ENCODE results near the gene UBXN6. TPM values are rescaled to one million over a fixed set of nuclear protein-coding genes. Genes with fewer than 3 reads are reported as not detected.
A peak's percentile ranks its signal among the peaks of the same experiment; 100 is the strongest.

UBXN6 gene
- polyA plus RNA-seq, 3 donors from 2014 or later = 4.7 to 8.3 (median 6.3) TPM

DNA sequence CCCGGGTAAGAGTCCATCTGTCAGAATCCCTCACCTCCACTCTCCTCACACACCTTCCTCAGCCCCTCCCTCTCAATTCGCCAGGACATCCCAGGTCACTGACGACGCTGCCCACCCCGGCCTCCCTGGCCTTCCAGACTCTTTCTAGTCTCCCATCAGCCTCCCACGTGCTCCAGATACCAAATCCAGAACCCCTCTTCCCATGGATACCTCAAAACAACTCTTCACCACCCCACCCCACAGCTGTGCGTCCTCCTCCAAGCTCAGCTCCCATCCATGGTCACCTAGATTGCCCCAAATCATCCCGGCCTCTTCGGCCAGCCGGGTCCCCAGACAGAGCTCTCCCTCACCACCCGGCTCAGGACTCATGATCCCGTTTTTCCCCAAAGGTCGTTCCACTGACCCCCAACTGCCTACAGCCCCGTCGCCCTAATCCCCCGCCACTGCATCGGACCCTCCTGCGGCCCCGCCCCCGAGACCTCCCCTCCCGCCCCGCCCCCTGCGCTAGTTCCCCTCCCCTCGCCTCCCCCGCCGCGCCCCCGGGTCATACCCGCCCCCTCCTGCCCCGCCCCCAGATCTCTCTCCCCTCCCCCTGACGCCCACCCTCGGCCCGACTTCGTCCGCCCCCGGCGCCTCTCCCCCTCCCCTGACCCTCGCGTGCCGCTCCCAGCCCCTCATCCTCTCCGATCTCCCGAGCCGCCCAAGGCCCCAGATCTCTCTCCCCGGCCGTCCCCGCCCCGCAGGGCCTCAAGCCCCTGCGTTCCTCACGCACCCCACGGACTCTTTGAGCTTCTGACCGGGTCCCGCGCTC, 546 bp downstream of the UBXN6 start:
- Mint-ChIP-seq H3K27ac (peak overlapping the region; percentile 86 to 96 (median 94)), H3K36me3 (peaks cover 0 to 7% (median 0%) of the 10 kb centered on the region in 3 donors), H3K4me3 (peak overlapping the region; percentile 90 to 94 (median 91)), H3K4me1 (peaks cover 19 to 25% of the 10 kb centered on the region in 2 donors), H3K9me3 (no peaks in the 10 kb centered on the region), H3K27me3 (ENCODE audit: low read depth in 3 of 3) (peaks cover 8 to 9% (median 9%) of the 10 kb centered on the region in 3 donors)
- peak in 2 of 3 donors; percentile 6 to 12 for DNase-seq

GRCh38 chr19:4456476-4456842, 1.1 kb downstream of the UBXN6 start:
- Mint-ChIP-seq H3K4me3 (peak overlapping the region; percentile 90 to 94 (median 91)), H3K36me3 (peaks cover 0 to 7% (median 0%) of the 10 kb centered on the region in 3 donors), H3K27me3 (ENCODE audit: low read depth in 3 of 3) (peaks cover 8 to 9% (median 9%) of the 10 kb centered on the region in 3 donors), H3K4me1 (peaks cover 19 to 25% of the 10 kb centered on the region in 2 donors), H3K9me3 (no peaks in the 10 kb centered on the region), H3K27ac (peak overlapping the region; percentile 86 to 96 (median 93))
- no peak for DNase-seq

DNA sequence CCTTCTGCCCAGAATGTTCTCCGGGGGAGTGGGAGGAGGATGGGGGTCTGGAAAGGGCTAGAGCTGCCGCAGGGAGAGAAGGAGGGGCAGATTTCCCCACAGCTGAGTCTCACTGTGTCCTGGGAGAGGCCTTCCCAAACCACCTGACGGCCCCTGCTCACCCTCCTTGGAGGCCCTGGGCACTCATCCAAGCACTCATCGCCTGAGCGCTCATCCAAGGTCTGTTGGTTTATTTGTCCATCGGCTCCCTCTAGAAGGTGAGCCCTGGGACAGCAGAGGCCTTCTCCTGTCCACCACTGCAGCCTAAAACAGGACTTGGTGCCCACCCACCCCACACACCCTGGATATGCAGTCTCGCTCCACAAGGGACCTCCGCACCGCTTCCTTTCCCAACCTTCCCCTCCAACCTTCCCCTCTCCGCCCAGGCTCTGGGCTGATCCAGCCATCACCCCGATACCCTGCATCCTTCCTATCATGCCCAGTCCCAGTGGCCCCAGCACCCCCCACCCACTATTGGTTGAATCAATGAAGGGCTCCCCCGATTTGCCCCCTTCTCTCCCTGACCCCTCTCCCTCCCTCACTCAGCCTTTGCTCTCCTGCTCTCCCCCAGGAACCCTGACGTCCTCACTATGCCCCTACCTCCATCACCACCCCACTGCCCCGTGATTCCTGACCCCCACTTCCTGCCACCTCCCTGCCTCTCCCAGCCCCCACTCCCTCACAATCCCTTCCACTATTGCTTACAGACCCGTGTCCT, 1.7 kb downstream of the UBXN6 start:
- peaks cover 0 to 7% (median 0%) of the 10 kb centered on the region in 3 donors for H3K36me3 Mint-ChIP-seq
- H3K27ac Mint-ChIP-seq = peak overlapping the region; percentile 86 to 96 (median 93)
- no peaks in the 10 kb centered on the region for H3K9me3 Mint-ChIP-seq
- peaks cover 8 to 9% (median 9%) of the 10 kb centered on the region in 3 donors for H3K27me3 Mint-ChIP-seq (ENCODE audit: low read depth in 3 of 3)
- peaks cover 19 to 25% of the 10 kb centered on the region in 2 donors for H3K4me1 Mint-ChIP-seq
- DNase-seq = no peak
- H3K4me3 Mint-ChIP-seq = peak overlapping the region; percentile 90 to 94 (median 91)

DNA sequence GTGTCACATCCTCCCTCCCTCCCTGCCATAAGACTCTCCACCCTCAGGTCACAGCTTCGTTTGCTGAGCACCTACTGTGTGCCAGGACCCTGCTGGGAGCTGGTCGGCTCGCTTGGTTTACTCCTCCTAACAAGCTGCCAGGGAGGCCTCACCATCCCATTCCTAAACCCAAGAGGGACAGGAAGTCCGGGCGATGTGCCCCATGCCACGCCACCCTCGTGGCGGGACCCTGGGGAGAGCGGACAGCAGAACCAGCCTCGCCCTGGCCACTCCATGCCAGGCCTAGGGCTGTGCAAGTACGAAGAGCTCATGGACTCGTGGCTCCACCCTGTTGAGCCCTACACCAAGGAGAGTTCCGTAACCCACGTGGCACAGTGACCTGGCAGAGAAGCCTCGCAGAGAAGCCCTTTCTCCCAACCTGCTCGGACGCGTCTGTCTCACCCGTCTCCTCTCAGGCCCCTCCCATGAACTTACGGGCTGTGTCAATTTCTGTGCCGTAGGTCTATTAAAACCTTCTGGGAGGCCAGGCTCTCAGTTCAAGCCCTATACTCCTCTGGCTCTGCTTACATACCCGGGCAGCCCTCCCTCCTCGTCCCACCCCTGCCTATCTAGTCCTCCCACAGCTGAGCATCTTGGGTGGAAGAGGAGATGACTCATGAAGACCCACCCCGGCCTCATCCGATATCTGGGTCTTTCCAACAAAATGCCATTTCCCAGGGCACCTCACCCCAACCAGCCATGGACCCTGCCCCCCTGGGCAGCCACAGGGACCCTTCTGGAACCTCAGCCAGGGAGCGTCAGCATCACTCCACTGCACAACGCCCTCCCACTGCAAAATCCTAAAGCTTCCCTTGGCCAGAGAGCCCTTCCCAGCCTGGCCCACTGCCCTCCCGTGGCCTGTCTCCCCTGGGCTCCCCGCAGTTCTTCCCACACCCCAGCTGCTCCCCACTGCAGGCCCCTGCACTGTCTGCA, 2.6 kb downstream of the UBXN6 start:
- peak overlapping the region in 3 of 5 donors; percentile 14 to 30 (median 30) for H3K4me3 Mint-ChIP-seq
- peaks cover 0 to 7% (median 0%) of the 10 kb centered on the region in 3 donors for H3K36me3 Mint-ChIP-seq
- H3K4me1 Mint-ChIP-seq = peaks cover 19 to 25% of the 10 kb centered on the region in 2 donors
- peaks cover 9 to 11% (median 9%) of the 10 kb centered on the region in 3 donors for H3K27me3 Mint-ChIP-seq (ENCODE audit: low read depth in 3 of 3)
- no peak for DNase-seq
- H3K27ac Mint-ChIP-seq = peak overlapping the region in 5 of 6 donors; percentile 17 to 64 (median 20)
- H3K9me3 Mint-ChIP-seq = no peaks in the 10 kb centered on the region

- H3K9me3 Mint-ChIP-seq = no peaks in the 10 kb centered on the region
- no peak for DNase-seq
- H3K36me3 Mint-ChIP-seq = peaks cover 0 to 13% (median 3%) of the 10 kb centered on the region in 3 donors
- no peak overlapping the region for H3K27ac Mint-ChIP-seq
- H3K4me3 Mint-ChIP-seq = no peak overlapping the region
- peaks cover 9 to 11% (median 9%) of the 10 kb centered on the region in 3 donors for H3K27me3 Mint-ChIP-seq (ENCODE audit: low read depth in 3 of 3)
- H3K4me1 Mint-ChIP-seq = peaks cover 19 to 25% of the 10 kb centered on the region in 2 donors
Measured at GRCh38 chr19:4453232-4454179, 4.1 kb downstream of the UBXN6 start.

GRCh38 chr19:4452230-4452990, 5.2 kb downstream of the UBXN6 start:
- no peak overlapping the region for H3K4me3 Mint-ChIP-seq
- no peaks in the 10 kb centered on the region for H3K9me3 Mint-ChIP-seq
- peaks cover 0 to 13% (median 3%) of the 10 kb centered on the region in 3 donors for H3K36me3 Mint-ChIP-seq
- peaks cover 5 to 6% (median 5%) of the 10 kb centered on the region in 3 donors for H3K27me3 Mint-ChIP-seq (ENCODE audit: low read depth in 3 of 3)
- H3K27ac Mint-ChIP-seq = no peak overlapping the region
- no peak for DNase-seq
- H3K4me1 Mint-ChIP-seq = peaks cover 13 to 22% of the 10 kb centered on the region in 2 donors

DNA sequence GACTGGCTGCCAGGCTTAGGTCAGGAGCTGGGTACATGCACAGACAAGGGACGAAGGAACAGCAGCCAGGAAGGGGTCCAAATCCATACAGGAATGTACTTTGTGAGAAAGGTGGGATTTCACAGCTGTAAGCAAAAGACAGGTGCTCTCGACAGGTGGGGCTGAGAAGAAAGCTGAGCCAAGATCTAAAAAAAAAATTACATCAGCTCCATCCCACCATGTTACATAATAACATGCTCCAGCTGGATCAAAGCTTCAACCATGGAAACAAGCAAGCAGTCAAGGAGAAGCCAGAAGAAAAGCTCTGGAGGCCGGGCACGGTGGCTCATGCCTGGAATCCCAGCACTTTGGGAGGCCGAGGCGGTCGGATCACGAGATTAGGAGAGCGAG, 8.0 kb downstream of the UBXN6 start:
- Mint-ChIP-seq H3K36me3 (peaks cover 0 to 13% (median 3%) of the 10 kb centered on the region in 3 donors), H3K4me1 (peaks cover 0 to under 1% of the 10 kb centered on the region in 2 donors), H3K27ac (no peak overlapping the region), H3K4me3 (no peak overlapping the region), H3K27me3 (ENCODE audit: low read depth in 3 of 3) (peaks cover 2 to 3% (median 2%) of the 10 kb centered on the region in 3 donors), H3K9me3 (no peaks in the 10 kb centered on the region)
- no peak for DNase-seq

GRCh38 chr19:4449022-4449638, 8.5 kb downstream of the UBXN6 start:
- no peak overlapping the region for H3K27ac Mint-ChIP-seq
- no peak for DNase-seq
- H3K4me1 Mint-ChIP-seq = no peaks in the 10 kb centered on the region
- H3K27me3 Mint-ChIP-seq (ENCODE audit: low read depth in 3 of 3) = peaks cover 0 to 4% (median 3%) of the 10 kb centered on the region in 3 donors
- peaks cover 0 to 13% (median 3%) of the 10 kb centered on the region in 3 donors for H3K36me3 Mint-ChIP-seq
- no peak overlapping the region for H3K4me3 Mint-ChIP-seq
- H3K9me3 Mint-ChIP-seq = no peaks in the 10 kb centered on the region

DNA sequence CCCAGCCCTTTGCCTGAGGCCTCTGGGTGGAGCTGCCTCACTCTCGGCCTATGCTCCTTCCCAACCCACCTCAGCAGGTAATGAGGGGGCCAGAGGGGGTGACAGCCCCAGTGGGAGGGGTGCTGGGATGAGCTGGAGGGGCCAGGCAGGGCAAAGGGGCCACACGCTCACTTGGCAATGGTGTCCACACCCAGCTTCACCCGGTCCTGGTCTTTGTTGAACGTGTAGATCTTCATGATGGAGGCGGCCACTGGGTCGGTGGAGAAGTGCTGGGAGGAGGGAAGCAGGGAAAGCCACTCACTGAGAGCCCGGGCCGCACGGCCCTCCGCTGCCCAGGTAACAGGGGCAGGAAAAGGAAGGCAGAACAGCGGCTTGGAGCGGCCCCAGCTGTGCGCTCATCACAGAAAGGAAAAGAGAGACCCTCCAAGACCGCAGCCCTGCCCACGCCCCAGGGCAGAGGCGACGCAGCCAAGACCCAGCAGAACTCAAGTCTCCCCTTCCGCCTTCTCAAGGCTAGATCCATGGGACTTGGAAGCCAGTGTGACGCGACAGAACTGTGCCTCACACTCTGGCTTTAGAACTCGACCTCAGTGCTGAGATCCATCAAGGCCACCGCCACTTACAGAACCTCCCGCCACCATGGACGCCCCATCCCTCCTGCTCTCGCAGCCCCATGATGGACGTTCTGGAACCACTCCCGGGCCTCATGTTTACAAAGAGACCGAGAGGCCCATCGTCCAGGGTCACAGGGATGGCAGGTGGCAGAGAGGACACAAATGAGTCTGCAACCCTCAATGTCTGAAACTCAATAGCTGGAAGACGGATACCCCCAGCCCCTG, 9.2 kb downstream of the UBXN6 start:
- Mint-ChIP-seq H3K9me3 (no peaks in the 10 kb centered on the region), H3K36me3 (peaks cover 0 to 13% (median 3%) of the 10 kb centered on the region in 3 donors), H3K4me1 (no peaks in the 10 kb centered on the region), H3K4me3 (no peak overlapping the region), H3K27me3 (ENCODE audit: low read depth in 3 of 3) (peaks cover 0 to 4% (median 3%) of the 10 kb centered on the region in 3 donors), H3K27ac (no peak overlapping the region)
- no peak for DNase-seq

- Mint-ChIP-seq H3K9me3 (no peaks in the 10 kb centered on the region), H3K36me3 (peaks cover 0 to 8% (median 3%) of the 10 kb centered on the region in 3 donors), H3K4me3 (no peak overlapping the region), H3K27ac (no peak overlapping the region), H3K4me1 (no peaks in the 10 kb centered on the region), H3K27me3 (ENCODE audit: low read depth in 3 of 3) (peaks cover 0 to 4% (median 3%) of the 10 kb centered on the region in 3 donors)
- no peak for DNase-seq
Measured at GRCh38 chr19:4447327-4448146, 10.1 kb downstream of the UBXN6 start.
